GM12892 (cell line): ENCODE results near the gene ARHGAP15.

Experiments
- POLR2A ChIP-seq: IDR thresholded peaks from 2 replicates; pipeline ENCODE4 v1.6.1; 2011; ENCODE audit warnings: low read depth, low read length, control low read depth
- POLR2AphosphoS5 ChIP-seq: IDR thresholded peaks from 2 replicates; pipeline ENCODE4 v1.6.1; 2011; ENCODE audit warnings: low read depth, low read length, control low read depth
- TAF1 ChIP-seq: IDR thresholded peaks from 2 replicates; pipeline ENCODE4 v1.6.1; 2011; ENCODE audit warnings: low read depth, mild to moderate bottlenecking, control low read depth, low read length, borderline replicate concordance

DNA sequence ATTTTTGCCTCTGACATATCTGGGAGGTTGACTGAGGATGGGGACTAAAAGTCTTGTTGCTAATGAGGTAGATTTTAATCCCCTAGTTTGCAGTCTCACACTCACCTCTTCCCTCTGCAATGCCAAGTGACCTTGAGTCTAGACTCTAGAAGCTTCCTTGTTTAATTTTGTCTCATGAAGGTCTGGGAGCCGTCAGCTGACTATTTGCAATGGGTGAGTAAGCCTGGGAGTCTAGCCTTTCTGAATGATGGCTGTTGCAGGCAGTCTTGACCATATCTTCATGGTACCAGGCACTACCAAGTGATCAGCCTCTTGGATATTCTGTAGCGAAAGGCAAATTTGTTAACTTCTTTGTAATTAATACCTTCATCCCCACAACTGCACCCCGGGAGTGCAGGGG, 61.2 kb downstream of the ARHGAP15 start:
- TF ChIP-seq POLR2A (no peak), POLR2AphosphoS5 (no peak), TAF1 (no peak)
